SH-SY5Y (cell line): ENCODE results near the gene TNIK.

Experiments used
- GATA2 ChIP-seq: IDR thresholded peaks from 2 replicates; pipeline ENCODE4 v1.6.1; 2011; ENCODE audit warnings: mild to moderate bottlenecking, low read depth, low read length
- GATA3 ChIP-seq: IDR thresholded peaks from 2 replicates; pipeline ENCODE4 v1.6.1; 2011; ENCODE audit warnings: low read depth, mild to moderate bottlenecking, low read length, moderate library complexity

Gene TNIK

DNA sequence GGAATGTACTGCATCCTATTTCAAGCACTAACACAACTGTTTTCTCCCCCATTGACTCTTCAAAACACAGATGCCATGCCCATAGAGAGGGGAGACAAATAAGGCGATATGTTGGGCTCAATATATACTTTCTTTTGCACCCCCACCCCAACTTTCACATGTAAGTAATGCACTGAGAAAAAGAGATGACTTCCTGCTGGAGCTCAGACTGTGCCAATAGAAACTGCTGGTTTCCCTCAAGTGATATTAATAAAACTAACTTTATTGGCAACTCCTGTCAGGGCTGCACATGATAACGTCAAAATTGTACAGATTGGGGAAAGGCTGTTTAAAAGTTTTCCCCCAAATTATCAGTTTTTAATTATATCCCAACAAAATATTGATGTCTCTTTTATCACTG lies 163.0 kb downstream of the TNIK start:
- TF ChIP-seq GATA2 (no peak), GATA3 (no peak)

GRCh38 chr3:171295484-171296373 lies 164.5 kb downstream of the TNIK start:
- TF ChIP-seq GATA2 (no peak), GATA3 (no peak)

DNA sequence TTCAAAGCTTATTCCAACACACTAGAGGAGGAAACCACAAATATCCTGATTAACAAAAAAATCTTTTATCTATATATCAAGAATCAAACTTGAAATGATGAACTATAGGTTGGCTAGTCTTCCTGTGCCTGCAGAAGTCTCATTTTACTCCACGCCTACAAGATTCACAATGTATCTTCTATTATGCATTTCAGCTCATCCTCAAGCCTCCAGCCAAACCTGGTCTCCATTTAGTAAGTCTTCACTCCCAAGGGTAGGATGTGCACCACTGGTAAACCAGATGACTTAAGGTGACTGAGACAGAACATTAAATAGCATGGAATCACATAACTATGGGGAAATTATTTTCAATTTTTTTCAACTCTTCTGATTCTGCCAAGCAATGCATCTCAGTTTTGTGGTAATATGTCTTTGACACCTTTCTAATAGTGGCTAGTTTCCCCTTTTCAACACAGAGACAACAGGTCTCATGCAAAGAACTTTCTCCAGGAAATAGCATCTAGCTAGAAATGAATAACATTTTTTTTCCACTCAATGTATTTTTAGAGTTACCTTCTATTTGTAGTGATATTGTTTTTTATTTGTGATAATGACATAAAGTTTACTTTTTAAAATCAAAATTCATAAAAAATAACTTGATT lies 166.9 kb downstream of the TNIK start:
- TF ChIP-seq GATA3 (no peak), GATA2 (no peak)

- no peak for TF ChIP-seq GATA3
- TF ChIP-seq GATA2: no peak
These were observed 169.5 kb downstream of the TNIK start for GRCh38 chr3:171290680-171291079.

DNA sequence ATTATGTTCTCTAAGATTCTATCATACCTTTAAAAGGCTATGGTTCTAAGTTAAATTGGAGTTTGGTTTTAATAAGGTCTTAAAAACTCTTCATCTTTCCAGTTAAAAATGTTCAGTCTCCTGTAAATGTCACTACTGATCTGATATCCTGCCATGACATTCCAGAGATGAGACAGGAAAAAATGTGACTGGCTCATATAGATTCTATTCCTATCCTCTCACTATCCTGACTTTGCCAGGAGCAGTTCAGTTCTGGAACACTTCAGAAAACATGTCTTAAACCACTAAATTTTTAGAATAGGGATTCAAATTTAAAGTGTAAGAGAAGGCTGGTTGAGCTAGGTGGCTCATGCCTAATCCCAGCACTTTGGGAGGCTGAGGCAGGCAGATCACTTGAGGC lies 170.9 kb downstream of the TNIK start:
- TF ChIP-seq GATA2 (no peak), GATA3 (no peak)

GRCh38 chr3:171286580-171287249 lies 173.5 kb downstream of the TNIK start:
- no peak for TF ChIP-seq GATA3
- TF ChIP-seq GATA2: no peak

DNA sequence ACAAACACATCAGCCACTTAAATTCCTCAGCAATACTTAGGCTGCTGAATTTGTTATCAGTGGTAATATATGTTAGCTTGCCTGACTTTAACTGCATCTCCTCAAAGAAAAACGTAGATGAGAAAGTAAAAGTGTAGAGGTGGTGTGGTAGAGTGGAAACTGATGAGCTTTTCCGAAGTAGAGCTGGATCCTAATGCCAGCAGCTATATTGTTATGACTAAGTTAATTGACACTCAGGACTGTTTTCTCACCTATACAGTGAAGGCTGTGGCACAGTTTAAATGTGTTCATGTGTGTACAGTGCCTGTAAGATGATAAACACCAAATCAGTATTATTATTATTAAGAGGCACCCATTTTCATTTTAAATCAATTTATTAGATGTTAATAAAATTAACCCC lies 174.9 kb downstream of the TNIK start:
- no peak for TF ChIP-seq GATA2
- TF ChIP-seq GATA3: no peak

DNA sequence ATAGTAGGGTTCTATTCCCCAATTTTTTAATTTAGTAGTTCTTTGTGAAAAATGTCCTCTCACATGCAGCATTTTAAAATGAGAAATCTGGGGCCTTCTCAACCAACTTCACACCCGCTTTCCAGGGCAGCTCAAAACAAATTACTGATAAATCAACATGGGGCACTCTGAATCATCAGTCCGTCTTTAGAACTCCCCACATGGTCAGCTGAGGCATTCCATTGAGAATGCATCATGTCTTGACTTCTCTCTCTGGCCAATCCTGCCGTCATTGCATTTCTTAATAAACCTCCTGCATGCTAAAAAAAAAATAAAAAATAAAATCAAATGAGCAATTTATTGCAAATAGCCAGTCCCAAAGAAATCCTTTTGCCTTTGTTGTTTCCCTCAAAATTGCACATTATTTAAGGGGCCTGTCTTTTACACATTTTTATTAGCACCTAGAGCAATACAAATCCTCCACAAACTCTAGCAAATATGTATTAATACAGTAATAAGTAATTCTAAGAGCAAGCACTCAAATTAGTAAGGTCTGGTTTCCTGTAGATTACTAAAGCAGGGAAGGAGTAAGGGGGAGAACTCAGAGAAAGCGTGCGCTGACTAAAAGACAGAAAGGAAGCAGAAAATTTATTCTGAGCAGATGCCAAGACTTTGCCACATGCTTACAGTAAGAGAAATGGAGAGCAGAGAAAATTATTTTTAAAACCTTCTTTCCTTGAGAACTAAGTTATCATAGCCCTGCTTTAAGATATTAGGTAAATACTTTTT lies 175.7 kb downstream of the TNIK start:
- TF ChIP-seq GATA3: no peak

GRCh38 chr3:171283848-171284222 lies 176.4 kb downstream of the TNIK start:
- TF ChIP-seq GATA2 (no peak), GATA3 (no peak)

- no peak for TF ChIP-seq GATA2
These were observed 176.9 kb downstream of the TNIK start for GRCh38 chr3:171283183-171283847.

GRCh38 chr3:171282041-171282440 lies 178.2 kb downstream of the TNIK start:
- no peak for TF ChIP-seq GATA2
- TF ChIP-seq GATA3: no peak

DNA sequence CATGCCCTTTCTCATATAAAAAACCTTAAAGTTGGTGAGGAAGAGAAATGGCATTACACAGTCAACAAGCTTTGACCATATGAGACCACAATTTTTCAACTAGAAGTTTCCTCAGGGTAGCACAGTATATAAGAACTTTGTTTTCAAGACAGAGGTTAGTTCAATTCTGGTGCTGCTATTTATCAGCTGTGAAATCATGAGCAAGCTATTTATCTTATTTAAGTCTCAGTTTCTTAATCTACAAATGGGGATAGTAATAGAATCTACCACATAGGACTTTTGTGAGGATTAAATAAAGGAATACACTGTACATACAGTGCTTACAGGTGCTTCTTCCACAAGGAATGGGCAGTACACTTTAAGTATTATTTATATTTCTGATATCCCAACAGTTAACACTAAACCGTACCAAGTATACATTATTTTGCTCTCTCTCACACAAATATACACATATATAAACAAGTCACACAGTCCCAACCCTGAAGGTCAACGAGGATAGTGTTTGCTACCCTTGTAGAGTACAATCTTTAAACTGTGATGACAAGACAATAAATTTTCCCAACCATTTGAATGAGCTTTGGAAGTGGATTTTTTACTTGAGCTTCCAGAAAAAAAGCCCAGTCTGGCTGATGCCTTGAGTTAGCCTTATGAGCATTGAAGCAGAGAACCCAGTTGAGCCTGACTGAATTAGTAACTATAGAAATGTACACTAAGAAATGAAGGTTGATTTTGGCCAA lies 178.8 kb downstream of the TNIK start:
- no peak for TF ChIP-seq GATA2
- TF ChIP-seq GATA3: no peak

- TF ChIP-seq GATA3 (no peak), GATA2 (no peak)
These were observed 180.2 kb downstream of the TNIK start for GRCh38 chr3:171279972-171280371.

DNA sequence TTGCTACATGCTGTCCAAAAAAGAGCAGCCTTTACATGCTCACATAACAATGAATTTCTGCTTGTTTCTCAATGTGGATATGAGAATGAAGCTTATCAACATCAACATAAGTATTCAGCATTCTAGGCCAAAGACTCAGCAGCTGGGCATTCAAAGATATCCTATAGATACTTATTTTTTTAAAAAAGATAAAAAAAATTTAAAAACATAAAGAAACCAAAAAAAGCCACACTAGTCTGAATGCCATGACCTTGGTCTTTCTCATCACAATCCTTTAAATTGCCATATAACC lies 182.0 kb downstream of the TNIK start:
- no peak for TF ChIP-seq GATA2
- TF ChIP-seq GATA3: no peak
